Measurements from ENCODE around the gene SLC44A1.

The SLC44A1 gene

GRCh38 chr9:105270711-105271110 lies 26.3 kb downstream of the SLC44A1 start:
- DNase-seq (ENCODE audit: low read depth in 2 of 2), result no peak

GRCh38 chr9:105273731-105274130 lies 29.3 kb downstream of the SLC44A1 start:
- no peak for DNase-seq (ENCODE audit: low read depth in 2 of 2)

GRCh38 chr9:105275111-105275510 lies 30.7 kb downstream of the SLC44A1 start:
- no peak for DNase-seq (ENCODE audit: low read depth in 2 of 2)

GRCh38 chr9:105275938-105276337 lies 31.5 kb downstream of the SLC44A1 start:
- DNase-seq (ENCODE audit: low read depth in 2 of 2), result no peak

GRCh38 chr9:105278751-105279150 lies 34.3 kb downstream of the SLC44A1 start:
- no peak for DNase-seq (ENCODE audit: low read depth in 2 of 2)

- no peak for DNase-seq (ENCODE audit: low read depth in 2 of 2)
These were observed 36.2 kb downstream of the SLC44A1 start for GRCh38 chr9:105280691-105281090.

GRCh38 chr9:105281272-105281671 lies 36.8 kb downstream of the SLC44A1 start:
- DNase-seq (ENCODE audit: low read depth in 2 of 2), result no peak

- no peak for DNase-seq (ENCODE audit: low read depth in 2 of 2)
These were observed 37.5 kb downstream of the SLC44A1 start for GRCh38 chr9:105281926-105282325.

GRCh38 chr9:105282870-105283621 lies 38.6 kb downstream of the SLC44A1 start:
- DNase-seq (ENCODE audit: low read depth in 2 of 2), result no peak

GRCh38 chr9:105283795-105284194 lies 39.3 kb downstream of the SLC44A1 start:
- no peak for DNase-seq (ENCODE audit: low read depth in 2 of 2)

GRCh38 chr9:105284463-105284862 lies 40.0 kb downstream of the SLC44A1 start:
- no peak for DNase-seq (ENCODE audit: low read depth in 2 of 2)

GRCh38 chr9:105286098-105286497 lies 41.6 kb downstream of the SLC44A1 start:
- no peak for DNase-seq (ENCODE audit: low read depth in 2 of 2)

GRCh38 chr9:105289305-105289704 lies 44.9 kb downstream of the SLC44A1 start:
- no peak for DNase-seq (ENCODE audit: low read depth in 2 of 2)

- DNase-seq (ENCODE audit: low read depth in 2 of 2), result no peak
These were observed 46.0 kb downstream of the SLC44A1 start for GRCh38 chr9:105290418-105290817.

GRCh38 chr9:105290954-105291353 lies 46.5 kb downstream of the SLC44A1 start:
- DNase-seq (ENCODE audit: low read depth in 2 of 2), result no peak

GRCh38 chr9:105291422-105291859 lies 47.0 kb downstream of the SLC44A1 start:
- DNase-seq (ENCODE audit: low read depth in 2 of 2), result no peak

- DNase-seq (ENCODE audit: low read depth in 2 of 2), result no peak
These were observed 47.5 kb downstream of the SLC44A1 start for GRCh38 chr9:105291938-105292337.

- DNase-seq (ENCODE audit: low read depth in 2 of 2), result no peak
These were observed 49.0 kb downstream of the SLC44A1 start for GRCh38 chr9:105293408-105293807.

GRCh38 chr9:105295201-105295550 lies 50.7 kb downstream of the SLC44A1 start:
- no peak for DNase-seq (ENCODE audit: low read depth in 2 of 2)

GRCh38 chr9:105295986-105296385 lies 51.5 kb downstream of the SLC44A1 start:
- no peak for DNase-seq (ENCODE audit: low read depth in 2 of 2)

- no peak for DNase-seq (ENCODE audit: low read depth in 2 of 2)
These were observed 52.0 kb downstream of the SLC44A1 start for GRCh38 chr9:105296445-105296844.

- DNase-seq (ENCODE audit: low read depth in 2 of 2), result no peak
These were observed 52.4 kb downstream of the SLC44A1 start for GRCh38 chr9:105296877-105297287.

- no peak for DNase-seq (ENCODE audit: low read depth in 2 of 2)
These were observed 53.1 kb downstream of the SLC44A1 start for GRCh38 chr9:105297442-105298075.
